Hindlimb muscle (tissue), 1 donor: ENCODE data around the gene ITPR2. TPM values are rescaled to one million over a fixed set of nuclear protein-coding genes. Genes with fewer than 3 reads are reported as not detected.
A peak's percentile ranks its signal among the peaks of the same experiment; 100 is the strongest.
"Not testable (repeated sequence)": the region's sequence is repeated elsewhere in the genome, so short reads cannot be mapped to it uniquely, and the experiment has no call there.

Experiments used
- DNase-seq: peaks from one replicate; pipeline ENCODE4 v3.0.0-alpha.2; 2013
- polyA plus RNA-seq: library from polyadenylated mRNA; unstranded; fragments of 120-200 nt; gene quantifications from one replicate; pipeline ENCODE4 v1.2.1, GENCODE V29; 2013; ENCODE audit not compliant: insufficient read length

Gene ITPR2
- polyA plus RNA-seq, 1 donor = 3.8 TPM

- DNase-seq = no peak
Observed at GRCh38 chr12:26331960-26332359, 501.0 kb downstream of the ITPR2 start.

GRCh38 chr12:26331136-26331535, 501.9 kb downstream of the ITPR2 start:
- no peak for DNase-seq

- no peak for DNase-seq
Observed at GRCh38 chr12:26327975-26328644, 504.9 kb downstream of the ITPR2 start.

GRCh38 chr12:26323673-26324072, 509.3 kb downstream of the ITPR2 start:
- DNase-seq = no peak

- DNase-seq = peak; percentile 73
Observed at GRCh38 chr12:26319511-26319910, 513.5 kb downstream of the ITPR2 start.

- DNase-seq = peak; percentile 32
Observed at GRCh38 chr12:26318661-26319068, 514.3 kb downstream of the ITPR2 start.

- DNase-seq = no peak
Observed at GRCh38 chr12:26317942-26318575, 514.9 kb downstream of the ITPR2 start.

GRCh38 chr12:26314103-26314502, 518.9 kb downstream of the ITPR2 start:
- DNase-seq = not testable (repeated sequence)

GRCh38 chr12:26310489-26310888, 522.5 kb downstream of the ITPR2 start:
- not testable (repeated sequence) for DNase-seq

- DNase-seq = no peak
Observed at GRCh38 chr12:26309634-26310033, 523.4 kb downstream of the ITPR2 start.

GRCh38 chr12:26304273-26304672, 528.7 kb downstream of the ITPR2 start:
- DNase-seq = no peak

GRCh38 chr12:26303418-26303817, 529.6 kb downstream of the ITPR2 start:
- no peak for DNase-seq

GRCh38 chr12:26302776-26303175, 530.2 kb downstream of the ITPR2 start:
- no peak for DNase-seq

- no peak for DNase-seq
Observed at GRCh38 chr12:26299751-26300150, 533.2 kb downstream of the ITPR2 start.

- no peak for DNase-seq
Observed at GRCh38 chr12:26298785-26299621, 534.0 kb downstream of the ITPR2 start.

GRCh38 chr12:26297396-26298070, 535.5 kb downstream of the ITPR2 start:
- DNase-seq = no peak

- no peak for DNase-seq
Observed at GRCh38 chr12:26295001-26295400, 538.0 kb downstream of the ITPR2 start.

GRCh38 chr12:26293612-26294011, 539.4 kb downstream of the ITPR2 start:
- DNase-seq = no peak

- no peak for DNase-seq
Observed at GRCh38 chr12:26292596-26292995, 540.4 kb downstream of the ITPR2 start.

- DNase-seq = no peak
Observed at GRCh38 chr12:26290565-26290964, 542.4 kb downstream of the ITPR2 start.

GRCh38 chr12:26287671-26288381, 545.2 kb downstream of the ITPR2 start:
- peak; percentile 41 for DNase-seq
